Central memory CD4-positive, alpha-beta T cell (primary cell): Measurements from ENCODE around the gene CPLX3.

ENCODE experiments used
- DNase-seq: peaks from one replicate; pipeline ENCODE4 v3.0.0; 2022

Gene CPLX3

GRCh38 chr15:74878273-74878672 is 51.8 kb downstream of the CPLX3 start:
- DNase-seq: no peak
